Sciatic nerve (tissue), 2 donors: ENCODE measurements around the gene BAX. TPM values are rescaled to one million over a fixed set of nuclear protein-coding genes. Genes with fewer than 3 reads are reported as not detected.

Source experiments
- ATAC-seq: fragments of 200-7000 bp; cut with Tn5 transposase; one replicate; pipeline ENCODE4 v1.9.1; 2020; ENCODE audit warnings: mild to moderate bottlenecking, moderate library complexity
- DNase-seq: peaks from one replicate; pipeline ENCODE4 v3.0.0-alpha.2; 2020; ENCODE audit warnings: low spot score
- intact Hi-C: fragments of 100-400 bp; cut with DNase I; formaldehyde crosslinking; loops from one replicate; pipeline ENCODE4 v1.14.2; 2022
- total RNA-seq: library from RNA; stranded (reverse); fragmentation: NEBNext Ultra II Directional; extraction: Animal tissue kit (Norgen Biotek cat#: 25700); gene quantifications from one replicate; pipeline ENCODE4 v1.2.1, GENCODE V29; 2021
- donor health status: DM: no; HTN: no; CAD: no.
- donor health status: DM: no; HTN: no; CAD: no.

Gene BAX
- total RNA-seq, 1 donor from 2014 or later, result 48.0 TPM

GRCh38 chr19:48969276-48970138, 14.8 kb downstream of the BAX start:
- no peak for ATAC-seq
- DNase-seq, result no peak
- intact Hi-C loops, result loop anchor here (2.0 to 10.0 kb wide), 2 partner anchors 115 to 175 kb away; no protein-coding TSS in a partner anchor

- intact Hi-C loops, result loop anchor here (2.0 kb wide), 1 partner anchor 175 kb away; no protein-coding TSS in a partner anchor
- ATAC-seq, result no peak
- DNase-seq, result no peak
Measured at GRCh38 chr19:48970139-48970766, 15.6 kb downstream of the BAX start.

GRCh38 chr19:48970923-48971395, 16.3 kb downstream of the BAX start:
- DNase-seq (peak; percentile 93), ATAC-seq (peak; percentile 58)
- intact Hi-C loops, result loop anchor here (2.0 kb wide), 1 partner anchor 176 kb away; no protein-coding TSS in a partner anchor

- DNase-seq (no peak), ATAC-seq (no peak)
- intact Hi-C loops, result no loop called here
Measured at GRCh38 chr19:48975947-48976847, 21.5 kb downstream of the BAX start.

- DNase-seq (no peak), ATAC-seq (no peak)
- intact Hi-C loops, result no loop called here
Measured at GRCh38 chr19:48977061-48977460, 22.4 kb downstream of the BAX start.

GRCh38 chr19:48982280-48982679, 27.6 kb downstream of the BAX start:
- ATAC-seq (no peak), DNase-seq (no peak)
- intact Hi-C loops, result no loop called here

GRCh38 chr19:48985711-48986110, 31.0 kb downstream of the BAX start:
- no peak for DNase-seq
- no peak for ATAC-seq
- intact Hi-C loops, result no loop called here

GRCh38 chr19:48986211-48986610, 31.5 kb downstream of the BAX start:
- intact Hi-C loops, result no loop called here
- DNase-seq (no peak), ATAC-seq (no peak)

- DNase-seq (no peak), ATAC-seq (no peak)
- intact Hi-C loops, result no loop called here
Measured at GRCh38 chr19:48987323-48987722, 32.6 kb downstream of the BAX start.

- ATAC-seq (no peak), DNase-seq (no peak)
- intact Hi-C loops, result no loop called here
Measured at GRCh38 chr19:48988286-48988685, 33.6 kb downstream of the BAX start.

GRCh38 chr19:48988860-48989259, 34.2 kb downstream of the BAX start:
- intact Hi-C loops, result no loop called here
- ATAC-seq, result no peak
- no peak for DNase-seq

GRCh38 chr19:48989701-48990291, 35.1 kb downstream of the BAX start:
- no peak for DNase-seq
- no peak for ATAC-seq
- intact Hi-C loops, result no loop called here

GRCh38 chr19:48990400-48990799, 35.7 kb downstream of the BAX start:
- ATAC-seq (no peak), DNase-seq (no peak)
- intact Hi-C loops, result no loop called here

GRCh38 chr19:48991011-48991609, 36.4 kb downstream of the BAX start:
- intact Hi-C loops, result no loop called here
- no peak for ATAC-seq
- no peak for DNase-seq

GRCh38 chr19:48991873-48992580, 37.4 kb downstream of the BAX start:
- ATAC-seq (peak; percentile 68), DNase-seq (peak; percentile 79)
- intact Hi-C loops, result no loop called here

GRCh38 chr19:48992581-48993174, 38.0 kb downstream of the BAX start:
- DNase-seq, result peak; percentile 74
- ATAC-seq, result peak; percentile 4
- intact Hi-C loops, result no loop called here
